Panc1 (cell line): ENCODE data around the gene DEFB129. TPM values are rescaled to one million over a fixed set of nuclear protein-coding genes. Genes with fewer than 3 reads are reported as not detected.

Source experiments
- ATAC-seq: fragments of 200-7000 bp; cut with Tn5 transposase; 2 replicates; pipeline ENCODE4 v1.9.1; 2020; ENCODE audit warnings: mild to moderate bottlenecking, moderate library complexity
- BruUV-seq: library from RNA; stranded (reverse); fragments of 400-500 nt; replicated peaks from 2 replicates; lab custom pipeline; 2021; lab: Mats Ljungman, UMichigan
- CTCF ChIA-PET: fragments of 300-600 bp; sonication (Branson Sonifier 250); formaldehyde crosslinking; loops from one replicate; lab custom pipeline; 2022; ENCODE audit warnings: antibody characterized with exemption; lab: Charles Lee
- POLR2A ChIA-PET: fragments of 300-600 bp; sonication (Branson Sonifier 250); formaldehyde crosslinking; loops from one replicate; lab custom pipeline; 2022; ENCODE audit warnings: antibody characterized with exemption; lab: Charles Lee
- DNase-seq: peaks from one replicate; pipeline ENCODE4 v3.0.0-alpha.2; 2010; ENCODE audit warnings: low read depth, low spot score
- H3K27ac ChIP-seq: 2 replicates; pipeline ENCODE4 v1.5.1; 2011; ENCODE audit warnings: mild to moderate bottlenecking, low read length, inconsistent platforms
- H3K27me3 ChIP-seq: fragments of 200-500 bp; sonication (Bioruptor generic); 2 replicates; pipeline ENCODE4 v1.6.0; 2014; ENCODE audit warnings: low read length, inconsistent platforms; ENCODE audit not compliant: control insufficient read depth, insufficient read depth
- H3K36me3 ChIP-seq: fragments of 200-500 bp; sonication (Bioruptor generic); 2 replicates; pipeline ENCODE4 v1.5.1; 2014; ENCODE audit warnings: inconsistent platforms, mild to moderate bottlenecking, low read length, moderate library complexity; ENCODE audit not compliant: control insufficient read depth, insufficient read depth
- H3K4me1 ChIP-seq: 2 replicates; pipeline ENCODE4 v1.5.1; 2011; ENCODE audit warnings: inconsistent platforms, mild to moderate bottlenecking, low read length, moderate library complexity; ENCODE audit not compliant: control insufficient read depth, insufficient read depth
- H3K4me3 ChIP-seq, 2 experiments: 2 replicates each; pipeline ENCODE4 v1.5.1; 2011 to 2012; ENCODE audit warnings: low read depth in 2 of 2, low read length in 2 of 2, mild to moderate bottlenecking in 2 of 2, inconsistent platforms in 1 of 2, moderate library complexity in 1 of 2
- H3K9me3 ChIP-seq: fragments of 200-500 bp; sonication (Bioruptor generic); 2 replicates; pipeline ENCODE4 v1.5.1; 2014; ENCODE audit warnings: low read depth, mild to moderate bottlenecking, inconsistent platforms, low read length, moderate library complexity; ENCODE audit not compliant: control insufficient read depth, insufficient read depth
- CTCF ChIP-seq: fragments of 450-650 bp; IDR thresholded peaks from 2 replicates; pipeline ENCODE4 v1.5.1; 2017; ENCODE audit warnings: mild to moderate bottlenecking
- POLR2AphosphoS5 ChIP-seq: IDR thresholded peaks from 2 replicates; pipeline ENCODE4 v1.6.1; 2012; ENCODE audit warnings: mild to moderate bottlenecking, low read depth, low read length, moderate library complexity
- REST ChIP-seq, 2 experiments: IDR thresholded peaks; 2 replicates each; pipeline ENCODE4 v1.6.1; 2011 to 2012; ENCODE audit warnings: low read depth in 2 of 2, control low read depth in 1 of 2, low read length in 1 of 2, mild to moderate bottlenecking in 1 of 2, moderate library complexity in 1 of 2; ENCODE audit not compliant: insufficient read depth in 1 of 2
- SIN3A ChIP-seq: IDR thresholded peaks from 2 replicates; pipeline ENCODE4 v1.6.1; 2012; ENCODE audit warnings: low read depth, mild to moderate bottlenecking, low read length, moderate library complexity, borderline replicate concordance; ENCODE audit not compliant: insufficient read depth
- TCF7L2 ChIP-seq: IDR thresholded peaks from 2 replicates; pipeline ENCODE4 v1.6.1; 2011; ENCODE audit warnings: mild to moderate bottlenecking, low read depth, low read length, inconsistent platforms
- in situ Hi-C: cut with HindIII; loops from 2 replicates; pipeline ENCODE4 v1.10.0; 2016; ENCODE audit warnings: low sequenced_read_pairs, low pct_unique_long_range_greater_than_20kb
- intact Hi-C: fragments of 100-400 bp; cut with micrococcal nuclease; formaldehyde crosslinking; loops from one replicate; pipeline ENCODE4 v1.10.0; 2022; ENCODE audit not compliant: unreplicated experiment
- total RNA-seq: library from RNA; stranded (reverse); gene quantifications from one replicate; pipeline ENCODE4 v1.2.1, GENCODE V29; 2021; ENCODE audit not compliant: unreplicated experiment

DEFB129 gene
- total RNA-seq, 1 experiment from 2014 or later: not detected

GRCh38 chr20:276620-277495 lies 49.8 kb downstream of the DEFB129 start:
- CTCF ChIA-PET: no interaction called here
- POLR2A ChIA-PET: no interaction called here
- no peaks in the 10 kb centered on the region for H3K36me3 ChIP-seq
- H3K27ac ChIP-seq: no peak overlapping the region
- H3K9me3 ChIP-seq: no peaks in the 10 kb centered on the region
- TSS peak; percentile 43 for BruUV-seq
- no peaks in the 10 kb centered on the region for H3K4me1 ChIP-seq
- TF ChIP-seq CTCF: no peak
- TF ChIP-seq SIN3A: no peak
- no peak for TF ChIP-seq POLR2AphosphoS5
- TF ChIP-seq TCF7L2: no peak
- no peak for TF ChIP-seq REST (IDR thresholded peaks at IDR 0.05; ENCODE audit: insufficient read depth in 1 of 2, low read depth in 2 of 2, low read length in 1 of 2)
- DNase-seq (no peak), ATAC-seq (0 out of 2 replicates have a peak, but pooled peaks have one; percentile 14)
- H3K4me3 ChIP-seq: no peak overlapping the region
- no peaks in the 10 kb centered on the region for H3K27me3 ChIP-seq
- in situ Hi-C loops: no loop called here
- intact Hi-C loops: no loop called here

- CTCF ChIA-PET: no interaction called here
- in situ Hi-C loops: no loop called here
- H3K27me3 ChIP-seq: no peaks in the 10 kb centered on the region
- no peaks in the 10 kb centered on the region for H3K36me3 ChIP-seq
- DNase-seq: no peak
- no peaks in the 10 kb centered on the region for H3K4me1 ChIP-seq
- no peaks in the 10 kb centered on the region for H3K9me3 ChIP-seq
- 0 out of 2 replicates have a peak, but pooled peaks have one; percentile 30 for ATAC-seq
- POLR2A ChIA-PET: no interaction called here
- no peak overlapping the region for H3K27ac ChIP-seq
- BruUV-seq: no TSS peak
- intact Hi-C loops: no loop called here
- no peak for TF ChIP-seq SIN3A
- TF ChIP-seq TCF7L2: no peak
- TF ChIP-seq POLR2AphosphoS5: no peak
- no peak for TF ChIP-seq REST (IDR thresholded peaks at IDR 0.05; ENCODE audit: insufficient read depth in 1 of 2, low read depth in 2 of 2, low read length in 1 of 2)
- no peak for TF ChIP-seq CTCF
- H3K4me3 ChIP-seq: no peak overlapping the region
Measured at GRCh38 chr20:277496-277781, 50.4 kb downstream of the DEFB129 start.
